Measurements from ENCODE around the gene BHLHA15. TPM values are rescaled to one million over a fixed set of nuclear protein-coding genes. Genes with fewer than 3 reads are reported as not detected.

The BHLHA15 gene
- total RNA-seq, 1 donor from 2014 or later: 0.94 TPM

- no peak for DNase-seq (ENCODE audit: low read depth)
Measured at GRCh38 chr7:98187138-98187502, 24.1 kb upstream of the BHLHA15 start.

GRCh38 chr7:98189559-98189958 is 21.7 kb upstream of the BHLHA15 start:
- DNase-seq (ENCODE audit: low read depth): no peak

- DNase-seq (ENCODE audit: low read depth): no peak
Measured at GRCh38 chr7:98191668-98192431, 19.4 kb upstream of the BHLHA15 start.

- no peak for DNase-seq (ENCODE audit: low read depth)
Measured at GRCh38 chr7:98192781-98193457, 18.3 kb upstream of the BHLHA15 start.

- DNase-seq (ENCODE audit: low read depth): no peak
Measured at GRCh38 chr7:98193474-98194180, 17.6 kb upstream of the BHLHA15 start.

GRCh38 chr7:98194186-98194585 is 17.1 kb upstream of the BHLHA15 start:
- no peak for DNase-seq (ENCODE audit: low read depth)

- DNase-seq (ENCODE audit: low read depth): no peak
Measured at GRCh38 chr7:98194672-98195457, 16.4 kb upstream of the BHLHA15 start.

- no peak for DNase-seq (ENCODE audit: low read depth)
Measured at GRCh38 chr7:98196706-98197605, 14.3 kb upstream of the BHLHA15 start.

- no peak for DNase-seq (ENCODE audit: low read depth)
Measured at GRCh38 chr7:98199131-98199530, 12.1 kb upstream of the BHLHA15 start.

GRCh38 chr7:98200364-98200763 is 10.9 kb upstream of the BHLHA15 start:
- no peak for DNase-seq (ENCODE audit: low read depth)

GRCh38 chr7:98202367-98203195 is 8.7 kb upstream of the BHLHA15 start:
- peak; percentile 7 for DNase-seq (ENCODE audit: low read depth)

- no peak for DNase-seq (ENCODE audit: low read depth)
Measured at GRCh38 chr7:98203261-98203963, 7.8 kb upstream of the BHLHA15 start.

- DNase-seq (ENCODE audit: low read depth): no peak
Measured at GRCh38 chr7:98203964-98204605, 7.2 kb upstream of the BHLHA15 start.

GRCh38 chr7:98204670-98205069 is 6.6 kb upstream of the BHLHA15 start:
- DNase-seq (ENCODE audit: low read depth): no peak

- DNase-seq (ENCODE audit: low read depth): no peak
Measured at GRCh38 chr7:98205162-98205845, 5.9 kb upstream of the BHLHA15 start.

- no peak for DNase-seq (ENCODE audit: low read depth)
Measured at GRCh38 chr7:98206451-98207330, 4.5 kb upstream of the BHLHA15 start.
